NCI-H2196 (cell line): ENCODE results near the gene TNFSF15.

Source experiments
- DNase-seq: peaks from one replicate; lab custom pipeline; 2025; ENCODE audit not compliant: unreplicated experiment; lab: John Stamatoyannopoulos, UW

TNFSF15 gene

GRCh38 chr9:114790521-114790920 is 15.3 kb downstream of the TNFSF15 start:
- no peak for DNase-seq

- DNase-seq: peak; percentile 40
Observed at GRCh38 chr9:114789006-114789405, 16.8 kb downstream of the TNFSF15 start.

GRCh38 chr9:114787781-114788498 is 17.9 kb downstream of the TNFSF15 start:
- no peak for DNase-seq

GRCh38 chr9:114787214-114787613 is 18.6 kb downstream of the TNFSF15 start:
- DNase-seq: no peak

- no peak for DNase-seq
Observed at GRCh38 chr9:114785866-114786650, 19.8 kb downstream of the TNFSF15 start.

GRCh38 chr9:114784721-114785279 is 21.0 kb downstream of the TNFSF15 start:
- no peak for DNase-seq

GRCh38 chr9:114782586-114782985 is 23.3 kb downstream of the TNFSF15 start:
- DNase-seq: no peak

- peak; percentile 84 for DNase-seq
Observed at GRCh38 chr9:114779352-114779845, 26.4 kb downstream of the TNFSF15 start.

- no peak for DNase-seq
Observed at GRCh38 chr9:114777821-114778609, 27.8 kb downstream of the TNFSF15 start.

GRCh38 chr9:114776683-114777399 is 29.0 kb downstream of the TNFSF15 start:
- DNase-seq: no peak

GRCh38 chr9:114775981-114776380 is 29.9 kb downstream of the TNFSF15 start:
- DNase-seq: no peak

- DNase-seq: no peak
Observed at GRCh38 chr9:114775121-114775520, 30.7 kb downstream of the TNFSF15 start.

GRCh38 chr9:114774524-114774923 is 31.3 kb downstream of the TNFSF15 start:
- DNase-seq: no peak

- no peak for DNase-seq
Observed at GRCh38 chr9:114771889-114772288, 34.0 kb downstream of the TNFSF15 start.

- no peak for DNase-seq
Observed at GRCh38 chr9:114770991-114771390, 34.8 kb downstream of the TNFSF15 start.

- no peak for DNase-seq
Observed at GRCh38 chr9:114769624-114770023, 36.2 kb downstream of the TNFSF15 start.

- no peak for DNase-seq
Observed at GRCh38 chr9:114763220-114763619, 42.6 kb downstream of the TNFSF15 start.

- DNase-seq: no peak
Observed at GRCh38 chr9:114761523-114761922, 44.3 kb downstream of the TNFSF15 start.

GRCh38 chr9:114759512-114760341 is 46.1 kb downstream of the TNFSF15 start:
- DNase-seq: no peak

- DNase-seq: no peak
Observed at GRCh38 chr9:114757984-114758383, 47.9 kb downstream of the TNFSF15 start.
